ENCODE data around the gene EID2. TPM values are rescaled to one million over a fixed set of nuclear protein-coding genes. Genes with fewer than 3 reads are reported as not detected.

Gene EID2, protein sequence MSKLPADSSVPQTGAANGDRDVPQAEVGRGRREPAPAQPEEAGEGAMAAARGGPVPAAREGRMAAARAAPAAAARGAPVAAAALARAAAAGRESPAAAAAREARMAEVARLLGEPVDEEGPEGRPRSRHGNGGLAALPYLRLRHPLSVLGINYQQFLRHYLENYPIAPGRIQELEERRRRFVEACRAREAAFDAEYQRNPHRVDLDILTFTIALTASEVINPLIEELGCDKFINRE
- 16.9 TPM for total RNA-seq

DNA sequence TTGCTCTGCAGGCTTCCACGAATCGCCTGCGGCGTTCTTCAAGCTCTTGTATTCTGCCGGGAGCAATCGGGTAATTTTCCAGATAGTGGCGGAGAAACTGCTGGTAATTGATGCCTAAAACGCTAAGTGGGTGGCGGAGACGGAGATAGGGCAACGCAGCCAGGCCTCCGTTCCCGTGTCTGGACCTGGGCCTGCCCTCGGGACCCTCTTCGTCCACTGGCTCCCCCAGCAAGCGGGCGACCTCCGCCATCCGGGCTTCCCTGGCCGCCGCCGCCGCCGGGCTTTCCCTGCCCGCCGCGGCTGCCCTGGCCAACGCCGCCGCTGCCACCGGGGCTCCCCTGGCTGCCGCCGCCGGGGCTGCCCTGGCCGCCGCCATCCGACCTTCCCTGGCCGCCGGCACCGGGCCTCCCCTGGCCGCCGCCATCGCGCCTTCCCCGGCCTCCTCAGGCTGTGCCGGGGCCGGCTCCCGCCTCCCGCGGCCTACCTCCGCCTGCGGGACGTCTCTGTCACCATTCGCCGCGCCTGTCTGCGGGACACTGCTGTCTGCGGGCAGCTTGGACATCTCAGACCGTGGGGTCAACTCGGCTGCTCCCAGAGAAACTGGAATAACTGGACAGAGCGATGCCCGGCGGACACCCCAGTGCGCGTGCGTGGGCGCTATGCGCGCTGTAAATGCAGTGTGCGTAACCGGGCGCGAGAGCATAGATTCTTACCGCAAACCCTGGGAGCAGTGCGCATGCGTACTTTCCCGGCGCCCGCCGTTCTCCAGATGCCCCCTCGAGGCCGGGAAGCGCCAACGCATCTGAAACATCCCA is at the start of gene EID2:
Gene EID2 (minus strand): TSS at position 644 of the 815 bp plus-strand sequence. CDS start 82 bp downstream, at position 562.

DNA sequence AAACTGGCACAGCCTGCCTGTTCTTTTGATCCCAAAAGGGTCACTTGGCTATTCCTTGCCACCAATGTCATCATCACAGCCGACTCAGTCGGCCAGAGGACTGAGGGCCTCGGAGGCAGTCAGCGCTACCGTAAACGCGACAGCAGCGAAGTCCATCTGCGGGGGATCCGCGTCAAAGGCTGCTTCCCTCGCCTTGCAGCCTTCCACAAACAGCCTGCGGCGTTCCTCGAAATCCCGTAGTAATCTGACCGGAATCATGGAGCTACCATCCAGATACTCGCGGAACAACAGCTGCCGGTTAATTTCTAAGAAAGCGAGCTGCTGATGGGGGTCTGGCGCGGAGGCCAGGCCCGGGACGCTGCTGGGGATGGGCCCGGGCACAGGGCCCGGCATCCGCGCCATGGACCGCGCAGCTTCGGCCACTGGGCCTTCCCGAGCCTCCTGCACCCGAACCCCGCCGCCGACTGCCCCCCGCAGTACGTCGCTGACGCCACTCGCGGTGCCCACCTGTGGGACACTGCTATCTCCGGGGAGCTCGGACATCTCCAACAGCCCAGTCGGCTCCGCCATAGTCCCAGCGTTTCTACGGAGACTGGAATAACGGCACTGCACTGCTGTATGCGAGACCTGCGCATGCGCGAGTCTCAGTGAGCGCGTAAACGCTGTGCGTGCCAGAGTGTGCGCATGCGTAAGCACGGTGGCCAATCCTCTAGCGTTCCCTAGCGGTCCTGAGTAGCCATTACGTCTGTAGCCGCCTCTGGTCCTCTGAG is 7.5 kb downstream of the EID2 start, which contains the start of gene EID2B:
Gene EID2B (minus strand): TSS at position 620 of the 770 bp plus-strand sequence. CDS start 50 bp downstream, at position 570.

DNA sequence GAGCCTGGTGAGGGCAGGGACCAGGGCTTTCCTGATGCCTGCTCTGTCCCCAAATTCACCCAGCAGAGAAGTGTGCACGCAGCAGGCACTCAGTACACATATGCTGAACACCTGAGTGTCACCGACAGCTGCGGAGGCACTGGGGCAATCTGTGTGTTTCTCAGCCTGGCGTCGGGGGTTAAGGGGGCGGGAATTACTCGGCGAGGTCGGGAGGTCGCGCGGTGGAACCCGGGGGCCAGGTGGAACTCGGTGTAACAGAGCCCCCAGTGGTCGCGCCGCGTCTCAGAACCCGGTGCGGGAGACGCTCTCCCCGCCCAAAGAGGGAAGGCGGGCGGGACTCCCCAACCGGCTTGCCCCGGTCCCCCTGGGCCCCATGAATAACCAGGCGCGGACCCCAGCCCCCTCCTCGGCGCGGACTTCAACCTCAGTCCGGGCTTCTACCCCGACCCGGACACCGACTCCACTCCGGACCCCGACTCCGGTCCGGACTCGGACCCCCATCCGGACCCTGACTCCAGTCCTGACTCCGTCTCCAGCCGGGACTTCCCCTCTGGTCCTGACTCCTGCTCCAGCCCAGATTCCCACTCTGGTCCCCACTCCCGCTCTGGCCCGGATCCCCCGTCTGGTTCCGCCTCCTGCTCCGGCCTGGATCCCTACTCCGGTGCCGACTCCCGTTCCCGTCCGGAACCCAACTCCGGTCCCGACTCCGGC is 25.0 kb downstream of the EID2 start, which contains the start of gene SELENOV:
Gene SELENOV (plus strand): TSS at position 300 of the 711 bp plus-strand sequence. CDS start 74 bp downstream, at position 374.

DNA sequence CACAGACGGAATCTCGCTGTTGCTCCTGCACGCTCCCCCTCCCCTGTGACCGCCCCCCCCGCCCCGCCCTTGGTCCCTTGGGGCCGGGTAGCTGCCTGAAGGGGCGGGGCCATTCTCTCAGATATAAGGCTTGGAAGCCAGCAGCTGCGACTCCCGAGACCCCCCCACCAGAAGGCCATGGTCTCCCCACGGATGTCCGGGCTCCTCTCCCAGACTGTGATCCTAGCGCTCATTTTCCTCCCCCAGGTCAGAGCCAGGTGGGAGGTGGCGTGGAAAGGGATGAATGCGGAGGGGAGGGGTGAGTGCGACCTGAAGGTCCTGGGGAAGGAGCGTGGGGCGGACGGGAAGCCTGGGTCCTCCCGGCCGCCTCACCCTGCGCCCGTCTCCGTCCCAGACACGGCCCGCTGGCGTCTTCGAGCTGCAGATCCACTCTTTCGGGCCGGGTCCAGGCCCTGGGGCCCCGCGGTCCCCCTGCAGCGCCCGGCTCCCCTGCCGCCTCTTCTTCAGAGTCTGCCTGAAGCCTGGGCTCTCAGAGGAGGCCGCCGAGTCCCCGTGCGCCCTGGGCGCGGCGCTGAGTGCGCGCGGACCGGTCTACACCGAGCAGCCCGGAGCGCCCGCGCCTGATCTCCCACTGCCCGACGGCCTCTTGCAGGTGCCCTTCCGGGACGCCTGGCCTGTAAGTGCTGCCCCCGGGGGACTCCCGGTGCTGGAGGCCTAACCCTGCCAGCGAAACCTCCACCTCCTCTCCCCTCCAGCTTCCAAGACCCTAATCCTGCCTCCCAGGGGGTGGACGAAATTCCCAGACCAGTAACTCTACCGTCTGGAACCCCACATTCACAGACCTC is 40.9 kb downstream of the EID2 start, which contains the start of gene DLL3:
Gene DLL3 (plus strand): TSS at position 150 of the 845 bp plus-strand sequence. CDS start 28 bp downstream, at position 178.

Small RNA genes within 50 kb of the gene (small RNA-seq; reads per million reads assigned to genes)
- not detected for gene RPS29P24 (ENCODE audit: low replicate concordance)

Other genes starting within 250 kb of the EID2 start
- gene IFNL1, start 243.8 kb downstream of the EID2 start, total RNA-seq: not detected
- gene LRFN1, start 219.3 kb downstream of the EID2 start, total RNA-seq: 9.4 TPM
- 0.94 TPM for gene GMFG, start 204.1 kb downstream of the EID2 start, total RNA-seq
- gene SAMD4B, start 197.7 kb downstream of the EID2 start, total RNA-seq: 63.2 TPM
- 31.3 TPM for gene PAF1, start 149.1 kb downstream of the EID2 start, total RNA-seq
- gene MED29, start 148.8 kb downstream of the EID2 start, total RNA-seq: 20.0 TPM
- gene ZFP36, start 133.3 kb downstream of the EID2 start, total RNA-seq: 0.94 TPM
- 49.1 TPM for gene PLEKHG2, start 127.5 kb downstream of the EID2 start, total RNA-seq
- 67.9 TPM for gene RPS16, start 104.2 kb downstream of the EID2 start, total RNA-seq
- gene SUPT5H, start 94.6 kb downstream of the EID2 start, total RNA-seq: 70.7 TPM
- 41.6 TPM for gene TIMM50, start 59.3 kb downstream of the EID2 start, total RNA-seq
- 23.2 TPM for gene DLL3, start 41.2 kb downstream of the EID2 start, total RNA-seq
- gene SELENOV, start 25.0 kb downstream of the EID2 start, total RNA-seq: not detected
- 15.3 TPM for gene EID2B, start 7.3 kb downstream of the EID2 start, total RNA-seq
- gene LGALS13, start 62.4 kb upstream of the EID2 start, total RNA-seq: not detected
- gene LGALS16, start 115.8 kb upstream of the EID2 start, total RNA-seq: not detected
- not detected for gene LGALS14, start 164.3 kb upstream of the EID2 start, total RNA-seq
- not detected for gene CLC, start 197.9 kb upstream of the EID2 start, total RNA-seq
- not detected for gene LEUTX, start 238.7 kb upstream of the EID2 start, total RNA-seq

Data from parietal lobe (tissue), 2 donors.